SK-N-MC (cell line): ENCODE results near the gene SPEF2.

Source experiments
- EZH2 ChIP-seq: fragments of 200-600 bp; sonication (generic); IDR thresholded peaks from one replicate; pipeline ENCODE4 v1.6.1; 2017; ENCODE audit warnings: antibody characterized with exemption
- FOXP2 ChIP-seq: optimal IDR thresholded peaks from 2 replicates; pipeline ENCODE3; 2011; ENCODE audit warnings: mild to moderate bottlenecking, moderate library complexity; ENCODE audit not compliant: insufficient read depth; ENCODE audit errors: extremely low read length, control extremely low read depth
- POLR2AphosphoS5 ChIP-seq: IDR thresholded peaks from 2 replicates; pipeline ENCODE4 v1.6.1; 2012; ENCODE audit warnings: mild to moderate bottlenecking, low read depth, low read length, borderline replicate concordance

DNA sequence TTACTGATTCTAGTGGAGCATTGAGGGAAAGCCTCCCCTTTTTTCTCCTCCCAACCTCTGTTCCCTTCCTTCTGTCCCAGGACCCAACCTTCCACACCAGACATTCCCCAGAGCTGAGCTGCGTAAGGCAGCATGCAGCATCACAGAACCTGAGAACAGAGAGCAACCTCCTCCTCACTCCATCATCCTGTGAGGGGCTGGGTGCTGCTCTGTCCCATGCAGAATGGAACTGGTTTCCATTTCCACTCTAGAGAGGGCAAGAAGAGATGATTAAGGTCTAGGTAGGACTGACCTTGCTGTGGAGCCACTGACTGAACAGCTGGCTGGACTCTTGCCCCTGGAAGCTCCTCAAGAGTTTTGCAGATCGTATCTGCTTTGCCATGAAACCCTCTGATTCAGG is 208.9 kb downstream of the SPEF2 start:
- TF ChIP-seq EZH2 (no peak), POLR2AphosphoS5 (no peak), FOXP2 (no peak)
